GM12878 (cell line): ENCODE measurements around the gene KCNJ14. TPM values are rescaled to one million over a fixed set of nuclear protein-coding genes. Genes with fewer than 3 reads are reported as not detected.

ENCODE experiments used
- ATAC-seq: fragments of 200-7000 bp; cut with Tn5 transposase; 3 replicates; pipeline ENCODE4 v1.9.1; 2020; ENCODE audit warnings: mild to moderate bottlenecking, moderate library complexity
- BruUV-seq: library from RNA; stranded (reverse); fragments of 400-500 nt; replicated peaks from 2 replicates; lab custom pipeline; 2021; lab: Mats Ljungman, UMichigan
- CTCF ChIA-PET: fragments of 300-600 bp; sonication (Branson Sonifier 250); formaldehyde crosslinking; extraction: SDS; loops from one replicate; lab custom pipeline; 2021; ENCODE audit warnings: inconsistent platforms; lab: Yijun Ruan, JAX
- POLR2A ChIA-PET: fragments of 350-600 bp; formaldehyde crosslinking; extraction: SDS; loops from one replicate; lab custom pipeline; 2021; ENCODE audit warnings: inconsistent platforms; lab: Charles Lee
- RAD21 ChIA-PET: fragments of 300-600 bp; sonication (Branson Sonifier 250); formaldehyde crosslinking; loops from one replicate; lab custom pipeline; 2023; ENCODE audit warnings: antibody characterized with exemption; ENCODE audit not compliant: unreplicated experiment; lab: Charles Lee
- SMC1A ChIA-PET: fragments of 300-600 bp; sonication (Branson Sonifier 250); formaldehyde crosslinking; loops from one replicate; lab custom pipeline; 2023; ENCODE audit not compliant: unreplicated experiment, uncharacterized antibody; lab: Charles Lee
- DNase-seq: peaks from one replicate; pipeline ENCODE4 v3.0.0-alpha.2; 2011; ENCODE audit warnings: low read depth, low spot score
- FAIRE-seq: peaks from 3 replicates; lab custom pipeline; 2011; peaks lifted over from hg19 to GRCh38; lab: Jason Lieb, UNC
- H2AFZ ChIP-seq: 2 replicates; pipeline ENCODE4 v1.6.0; 2011; ENCODE audit warnings: low read depth, low read length, control low read depth; ENCODE audit not compliant: control insufficient read depth
- H3K27ac ChIP-seq: 2 replicates; pipeline ENCODE4 v1.5.1; 2011; ENCODE audit warnings: control low read depth; ENCODE audit not compliant: control insufficient read depth, insufficient read depth
- H3K27me3 ChIP-seq, 2 experiments: replicated peaks in 1 of 2; 2 replicates each; pipeline versions ENCODE4 v1.6.0 to v1.6.1; 2011; ENCODE audit warnings: low read length in 1 of 2; ENCODE audit not compliant: control insufficient read depth in 2 of 2, insufficient read depth in 2 of 2
- H3K36me3 ChIP-seq, 2 experiments: 2 replicates each; pipeline ENCODE4 v1.5.1; 2011; ENCODE audit warnings: low read length in 1 of 2; ENCODE audit not compliant: control insufficient read depth in 2 of 2, insufficient read depth in 2 of 2
- H3K4me1 ChIP-seq: 2 replicates; pipeline ENCODE4 v1.6.1; 2011; ENCODE audit warnings: mild to moderate bottlenecking, low read length, moderate library complexity, mixed read lengths; ENCODE audit not compliant: control insufficient read depth, insufficient read depth
- H3K4me2 ChIP-seq: 2 replicates; pipeline ENCODE4 v1.6.0; 2011; ENCODE audit warnings: control low read depth; ENCODE audit not compliant: control insufficient read depth, insufficient read depth
- H3K4me3 ChIP-seq: fragments of 200-600 bp; sonication (generic); 2 replicates; pipeline ENCODE4 v1.5.1; 2016
- H3K79me2 ChIP-seq: 2 replicates; pipeline ENCODE4 v1.6.0; 2011; ENCODE audit warnings: low read length; ENCODE audit not compliant: control insufficient read depth, insufficient read depth
- H3K9ac ChIP-seq: 2 replicates; pipeline ENCODE4 v1.8.0; 2011; ENCODE audit warnings: low read length, control low read depth, mixed read lengths; ENCODE audit not compliant: control insufficient read depth, insufficient read depth
- H3K9me3 ChIP-seq: replicated peaks from 3 replicates; pipeline ENCODE4 v1.5.1; 2011; ENCODE audit warnings: mild to moderate bottlenecking, low read length; ENCODE audit not compliant: control insufficient read depth, insufficient read depth
- H4K20me1 ChIP-seq: 2 replicates; pipeline ENCODE4 v1.6.0; 2011; ENCODE audit not compliant: control insufficient read depth, insufficient read depth
- ATF3 ChIP-seq: IDR thresholded peaks from 2 replicates; pipeline ENCODE4 v1.6.1; 2011; ENCODE audit warnings: low read depth, mild to moderate bottlenecking, low read length, moderate library complexity, borderline replicate concordance; ENCODE audit errors: extremely low read depth
- BMI1 ChIP-seq: fragments of 450-650 bp; IDR thresholded peaks from 2 replicates; pipeline ENCODE4 v1.6.1; 2016; ENCODE audit warnings: mild to moderate bottlenecking, moderate library complexity, borderline replicate concordance
- CHD1 ChIP-seq: IDR thresholded peaks from 2 replicates; pipeline ENCODE4 v1.6.1; 2012; ENCODE audit warnings: low read depth, low read length, improper control_type of control experiment
- EP300 ChIP-seq, 2 experiments: fragments of 150-350 bp in 1 of 2; IDR thresholded peaks; 2 replicates each; pipeline ENCODE4 v1.6.1; 2011 to 2012; ENCODE audit warnings: low read depth in 2 of 2, low read length in 2 of 2, borderline replicate concordance in 1 of 2, improper control_type of control experiment in 1 of 2, inconsistent platforms in 1 of 2; ENCODE audit not compliant: control insufficient read depth in 1 of 2
- HCFC1 ChIP-seq: fragments of 150-350 bp; IDR thresholded peaks from 2 replicates; pipeline ENCODE4 v1.6.1; 2014; ENCODE audit warnings: low read length
- JUND ChIP-seq: IDR thresholded peaks from 2 replicates; pipeline ENCODE4 v1.6.1; 2012; ENCODE audit warnings: low read depth, mild to moderate bottlenecking, low read length, improper control_type of control experiment, moderate library complexity
- NKRF ChIP-seq: fragments of 450-650 bp; conservative IDR thresholded peaks from 2 replicates; pipeline ENCODE4 v1.6.1; 2017; ENCODE audit warnings: mild to moderate bottlenecking, moderate library complexity
- RB1 ChIP-seq: fragments of 450-650 bp; formaldehyde crosslinking; IDR thresholded peaks from 2 replicates; pipeline ENCODE4 v1.6.1; 2017; ENCODE audit warnings: mild to moderate bottlenecking, borderline replicate concordance
- RCOR1 ChIP-seq: conservative IDR thresholded peaks from 2 replicates; pipeline ENCODE4 v1.6.1; 2012; ENCODE audit warnings: low read depth, low read length, improper control_type of control experiment
- SMC3 ChIP-seq: IDR thresholded peaks from 2 replicates; pipeline ENCODE4 v1.6.1; 2011; ENCODE audit warnings: low read length, improper control_type of control experiment, borderline replicate concordance
- SP1 ChIP-seq: IDR thresholded peaks from one replicate; pipeline ENCODE4 v1.6.1; 2011; ENCODE audit warnings: low read depth, low read length
- SUPT20H ChIP-seq: IDR thresholded peaks from 2 replicates; pipeline ENCODE4 v1.6.1; 2011; ENCODE audit warnings: low read depth, mild to moderate bottlenecking, low read length, moderate library complexity, borderline replicate concordance; ENCODE audit not compliant: control insufficient read depth
- TBL1XR1 ChIP-seq: IDR thresholded peaks from 2 replicates; pipeline ENCODE4 v1.6.1; 2012; ENCODE audit warnings: low read depth, low read length, improper control_type of control experiment
- USF2 ChIP-seq: IDR thresholded peaks from 2 replicates; pipeline ENCODE4 v1.6.1; 2011; ENCODE audit warnings: low read depth, low read length, improper control_type of control experiment, borderline replicate concordance
- ZBTB11 ChIP-seq: fragments of 450-650 bp; formaldehyde crosslinking; IDR thresholded peaks from 2 replicates; pipeline ENCODE4 v1.5.0; 2022; ENCODE audit warnings: mild to moderate bottlenecking, missing genetic modification characterization
- ZNF622 ChIP-seq: fragments of 450-650 bp; IDR thresholded peaks from 2 replicates; pipeline ENCODE4 v1.6.1; 2017; ENCODE audit warnings: mild to moderate bottlenecking, inconsistent platforms
- WGBS: methylation state at CpG from one replicate; pipeline ENCODE4 v1.1.6; 2016; ENCODE audit warnings: low lambda C conversion rate; ENCODE audit not compliant: insufficient replicate concordance, insufficient coverage; ENCODE audit errors: missing lambda C conversion rate; 5-methylcytosine and 5-hydroxymethylcytosine counted together
- in situ Hi-C: fragments of 300-500 bp; cut with MboI; formaldehyde crosslinking; loops from 9 replicates; pipeline ENCODE4 v1.14.3; 2018; ENCODE audit warnings: mixed read lengths
- intact Hi-C: fragments of 100-400 bp; cut with micrococcal nuclease; formaldehyde crosslinking; loops from one replicate; pipeline ENCODE4 v1.14.2; 2022; ENCODE audit not compliant: unreplicated experiment
- polyA plus RNA-seq, 11 experiments: library from polyadenylated mRNA; depleted of rRNA in 4 of 11; unstranded in 6 of 11; stranded (reverse) in 5 of 11; fragments of >200 nt; fragmentation: Nextera tagmentation in 4 of 11; fragmentation: Illumina TruSeq in 1 of 11; extraction: Ambion mirVana in 4 of 11; extraction: Trizol in 1 of 11; gene quantifications; 1 replicate in 1 of 11; 2 replicates in 10 of 11; pipeline versions ENCODE4 v1.2.1 to v1.2.3, GENCODE V29; 2011 to 2016; ENCODE audit warnings: inconsistent platforms in 2 of 11, missing spikeins in 2 of 11, low read depth in 1 of 11
- total RNA-seq, 4 experiments: library from RNA; depleted of rRNA in 3 of 4; stranded (reverse); fragments of >200 nt in 3 of 4; fragmentation: Illumina TruSeq in 1 of 4; extraction: Trizol in 1 of 4; gene quantifications; 2 replicates each; pipeline versions ENCODE4 v1.2.1 to v1.2.3, GENCODE V29; 2013 to 2021

KCNJ14 gene
- total and polyA plus RNA-seq, 10 of the 15 experiments (the other 5 are each of a cell fraction or from before 2014, with no cell fraction given): 0.24 to 1.4 (median 0.42) TPM

GRCh38 chr19:48477067-48477685 lies 21.8 kb downstream of the KCNJ14 start:
- Histone ChIP-seq H3K27me3 (no peaks in the 10 kb centered on the region), H3K79me2 (no peaks in the 10 kb centered on the region), H3K9me3 (no peaks in the 10 kb centered on the region), H3K9ac (no peak overlapping the region)
- RAD21 ChIA-PET: no interaction called here
- TF ChIP-seq EP300 (IDR thresholded peaks at IDR 0.05; ENCODE audit: borderline replicate concordance in 1 of 2, control insufficient read depth in 1 of 2, low read depth in 2 of 2, low read length in 2 of 2): no peak
- no peak for TF ChIP-seq SMC3
- no peak for TF ChIP-seq RB1
- no peak for TF ChIP-seq NKRF
- no peak for TF ChIP-seq JUND
- no peak for TF ChIP-seq USF2
- TF ChIP-seq SUPT20H: no peak
- TF ChIP-seq HCFC1: no peak
- TF ChIP-seq SP1: no peak
- no peak for TF ChIP-seq BMI1
- no peak for TF ChIP-seq TBL1XR1
- TF ChIP-seq ATF3: no peak
- no peak for TF ChIP-seq CHD1
- no peak for TF ChIP-seq RCOR1
- TF ChIP-seq ZBTB11 (CRISPR knock-in tag): no peak
- no peak for TF ChIP-seq ZNF622
- TF ChIP-seq, all 136 proteins: peak for 0
- intact Hi-C loops (no loop called here), in situ Hi-C loops (no loop called here)
- Histone ChIP-seq H3K27ac (no peak overlapping the region), H3K4me3 (no peak overlapping the region), H3K36me3 (peaks cover 3 to 11% of the 10 kb centered on the region in 2 experiments; a peak in 3 of 4 replicates), H4K20me1 (no peaks in the 10 kb centered on the region), H3K4me1 (no peaks in the 10 kb centered on the region), H2AFZ (no peak overlapping the region), H3K4me2 (no peak overlapping the region)
- ChIA-PET SMC1A (no interaction called here), CTCF (no interaction called here), POLR2A (no interaction called here)
- DNase-seq: no peak
- no peak for FAIRE-seq
- ATAC-seq: no peak
- WGBS: 26% methylated on average over 6 of the region's 10 CpGs
- no TSS peak for BruUV-seq
